ENCODE measurements around the gene RPIA. TPM values are rescaled to one million over a fixed set of nuclear protein-coding genes. Genes with fewer than 3 reads are reported as not detected.

Gene RPIA
- total and polyA plus RNA-seq, 2 of the 13 experiments (the other 11 are each of a cell fraction or from before 2014, with no cell fraction given) = 13.3 to 23.9 TPM

DNA sequence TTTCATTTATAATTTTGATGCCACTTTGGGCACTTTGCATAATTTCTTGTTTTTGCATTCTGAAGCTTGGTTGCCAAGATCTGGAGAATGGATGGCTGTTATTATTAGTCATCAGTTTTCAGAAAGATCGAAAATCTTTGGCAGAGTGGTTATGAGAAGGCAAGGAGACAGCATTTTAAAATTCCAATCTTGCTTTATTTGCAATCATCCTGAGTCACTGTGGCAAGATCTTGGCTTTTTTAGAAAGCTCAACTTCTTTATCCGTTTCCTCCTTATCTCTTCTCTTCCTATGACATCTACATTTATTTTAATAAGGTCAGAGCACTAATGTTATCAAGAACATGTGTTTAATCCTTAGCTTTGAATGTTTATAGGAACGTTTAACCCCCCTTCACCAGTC is 33.1 kb upstream of the RPIA start:
- no peaks in the 10 kb centered on the region for H3K36me3 ChIP-seq (replicated peaks in 1 of 2; ENCODE audit: control insufficient read depth in 1 of 2, insufficient read depth in 2 of 2, low read length in 2 of 2)
- WGBS (ENCODE audit: low lambda C conversion rate) = 39% methylated on average over 3 of the region's 3 CpGs
- H2AFZ ChIP-seq (ENCODE audit: low read length) = no peak overlapping the region
- TF ChIP-seq, protein P1, sequence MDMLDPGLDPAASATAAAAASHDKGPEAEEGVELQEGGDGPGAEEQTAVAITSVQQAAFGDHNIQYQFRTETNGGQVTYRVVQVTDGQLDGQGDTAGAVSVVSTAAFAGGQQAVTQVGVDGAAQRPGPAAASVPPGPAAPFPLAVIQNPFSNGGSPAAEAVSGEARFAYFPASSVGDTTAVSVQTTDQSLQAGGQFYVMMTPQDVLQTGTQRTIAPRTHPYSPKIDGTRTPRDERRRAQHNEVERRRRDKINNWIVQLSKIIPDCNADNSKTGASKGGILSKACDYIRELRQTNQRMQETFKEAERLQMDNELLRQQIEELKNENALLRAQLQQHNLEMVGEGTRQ (IDR thresholded peaks at IDR 0.05; ENCODE audit: low read depth, low read length) = no peak
- TF ChIP-seq, protein P1 (CRISPR knock-in tag; IDR thresholded peaks at IDR 0.05; ENCODE audit: borderline replicate concordance) = no peak
- TF ChIP-seq RFXAP (CRISPR knock-in tag; IDR thresholded peaks at IDR 0.05; ENCODE audit: borderline replicate concordance) (no peak), ZNF619 (CRISPR knock-in tag; IDR thresholded peaks at IDR 0.05) (no peak)
- TF ChIP-seq, protein P2, sequence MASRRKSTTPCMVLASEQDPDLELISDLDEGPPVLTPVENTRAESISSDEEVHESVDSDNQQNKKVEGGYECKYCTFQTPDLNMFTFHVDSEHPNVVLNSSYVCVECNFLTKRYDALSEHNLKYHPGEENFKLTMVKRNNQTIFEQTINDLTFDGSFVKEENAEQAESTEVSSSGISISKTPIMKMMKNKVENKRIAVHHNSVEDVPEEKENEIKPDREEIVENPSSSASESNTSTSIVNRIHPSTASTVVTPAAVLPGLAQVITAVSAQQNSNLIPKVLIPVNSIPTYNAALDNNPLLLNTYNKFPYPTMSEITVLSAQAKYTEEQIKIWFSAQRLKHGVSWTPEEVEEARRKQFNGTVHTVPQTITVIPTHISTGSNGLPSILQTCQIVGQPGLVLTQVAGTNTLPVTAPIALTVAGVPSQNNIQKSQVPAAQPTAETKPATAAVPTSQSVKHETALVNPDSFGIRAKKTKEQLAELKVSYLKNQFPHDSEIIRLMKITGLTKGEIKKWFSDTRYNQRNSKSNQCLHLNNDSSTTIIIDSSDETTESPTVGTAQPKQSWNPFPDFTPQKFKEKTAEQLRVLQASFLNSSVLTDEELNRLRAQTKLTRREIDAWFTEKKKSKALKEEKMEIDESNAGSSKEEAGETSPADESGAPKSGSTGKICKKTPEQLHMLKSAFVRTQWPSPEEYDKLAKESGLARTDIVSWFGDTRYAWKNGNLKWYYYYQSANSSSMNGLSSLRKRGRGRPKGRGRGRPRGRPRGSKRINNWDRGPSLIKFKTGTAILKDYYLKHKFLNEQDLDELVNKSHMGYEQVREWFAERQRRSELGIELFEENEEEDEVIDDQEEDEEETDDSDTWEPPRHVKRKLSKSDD (CRISPR knock-in tag; IDR thresholded peaks at IDR 0.05; ENCODE audit: low read depth) = no peak
- no peaks in the 10 kb centered on the region for H3K27me3 ChIP-seq (ENCODE audit: control insufficient read depth in 1 of 2, insufficient read depth in 2 of 2, low read length in 2 of 2)
- FAIRE-seq (no peak), ATAC-seq (no peak), DNase-seq (ENCODE audit: low spot score) (no peak)
- no peaks in the 10 kb centered on the region for H3K9me3 ChIP-seq (ENCODE audit: low read length)
- H3K4me2 ChIP-seq (ENCODE audit: low read depth, low read length) = no peak overlapping the region
- no peaks in the 10 kb centered on the region for H3K79me2 ChIP-seq (ENCODE audit: insufficient read depth, low read length)
- intact Hi-C loops (cut with micrococcal nuclease; ENCODE audit: unreplicated experiment) (no loop called here), in situ Hi-C loops (cut with HindIII; ENCODE audit: extremely low pct_ligation_motif_present, low pct_unique_long_range_greater_than_20kb) (no loop called here)
- BruUV-seq (replicated peaks) = no TSS peak
- H3K9ac ChIP-seq (ENCODE audit: insufficient read depth, low read depth, low read length) = no peak overlapping the region
- CTCF ChIA-PET (ENCODE audit: low intra/inter-chr PET ratio, low total read pairs) = no interaction called here
- POLR2A ChIA-PET = interaction anchor here (2.1 to 2.7 kb wide), 2 partner anchors 22 to 31 kb away, joined by 4 to 19 read pairs; partner anchors contain the start of gene EIF2AK3
- H3K4me3 ChIP-seq (replicated peaks in 1 of 3; ENCODE audit: insufficient read depth in 1 of 3, low read depth in 2 of 3, low read length in 3 of 3) = no peak overlapping the region
- H3K27ac ChIP-seq (ENCODE audit: extremely low read length, insufficient read depth, low read length) = no peak overlapping the region
- H3K4me1 ChIP-seq (ENCODE audit: insufficient read depth, low read length) = peaks cover 36% of the 10 kb centered on the region
- no peaks in the 10 kb centered on the region for H4K20me1 ChIP-seq (ENCODE audit: insufficient read depth, low read length)

All from HepG2 (cell line).